Suppressor macrophage (primary cell): Measurements from ENCODE around the gene PRR36.
A peak's percentile ranks its signal among the peaks of the same experiment; 100 is the strongest.
"Not testable (repeated sequence)": the region's sequence is repeated elsewhere in the genome, so short reads cannot be mapped to it uniquely, and the experiment has no call there.

Experiments
- DNase-seq, 4 experiments: peaks; one replicate each; pipeline ENCODE4 v3.0.0-alpha.2; 2020 to 2022
- total RNA-seq, 17 experiments: gene quantifications; one replicate each; lab custom pipeline; 2026; ENCODE audit warnings: mixed read lengths in 6 of 17, inconsistent platforms in 3 of 17; lab: John Stamatoyannopoulos, UW

PRR36 gene
- total RNA-seq = 0 to 1.3 (median 0) reads per million in 17 experiments

DNA sequence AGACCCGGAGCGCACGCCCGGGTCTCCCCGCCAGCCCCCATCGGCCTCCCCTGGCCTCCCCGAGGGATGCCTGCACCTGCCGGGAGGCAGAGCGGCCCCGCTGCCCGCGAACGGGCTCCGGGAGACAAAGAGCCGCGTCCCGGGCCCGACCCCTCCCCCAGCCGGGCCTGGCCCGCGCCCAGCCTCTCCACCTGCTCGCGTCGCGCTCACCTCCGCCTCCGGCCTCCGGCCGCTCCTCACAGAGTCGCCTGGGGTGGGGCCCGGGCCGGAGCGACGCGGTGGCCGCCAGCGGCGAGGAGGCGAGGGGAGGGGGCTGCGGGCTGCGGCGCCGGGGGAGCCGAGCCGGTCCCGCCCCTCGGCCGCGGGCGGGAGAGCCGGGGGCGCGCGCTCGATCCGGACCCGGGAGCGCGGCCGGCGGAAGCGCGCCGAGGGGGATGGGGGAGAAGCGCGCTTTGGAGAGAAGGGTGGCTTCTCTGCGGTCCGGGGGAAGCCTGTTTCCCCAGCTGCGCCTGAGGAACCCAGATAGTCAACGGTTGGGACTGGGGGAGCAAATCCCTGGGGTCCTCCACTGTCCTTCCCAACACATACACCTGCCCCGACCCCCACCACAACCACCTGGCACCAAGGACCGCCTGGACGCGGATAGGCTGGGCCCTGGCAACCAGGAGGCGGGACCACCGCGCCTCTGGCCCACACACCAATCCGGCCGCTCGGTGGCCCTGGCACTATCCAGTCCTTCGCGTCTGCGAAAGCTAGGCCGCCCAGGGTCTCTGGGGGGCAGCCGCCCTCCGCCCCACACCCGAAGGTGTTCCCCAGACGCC, at the start of gene PRR36:
PRR36 (minus strand) TSS at position 315 of the 821 bp plus-strand sequence. CDS start 701 bp downstream, outside the sequence.
- no peak for DNase-seq

GRCh38 chr19:7923295-7924191, 49.4 kb upstream of the PRR36 start:
- peak in 1 of 4 experiments; percentile 2 for DNase-seq

GRCh38 chr19:7922836-7923195, 48.6 kb upstream of the PRR36 start:
- DNase-seq = peak in 1 of 4 experiments; percentile 1

DNA sequence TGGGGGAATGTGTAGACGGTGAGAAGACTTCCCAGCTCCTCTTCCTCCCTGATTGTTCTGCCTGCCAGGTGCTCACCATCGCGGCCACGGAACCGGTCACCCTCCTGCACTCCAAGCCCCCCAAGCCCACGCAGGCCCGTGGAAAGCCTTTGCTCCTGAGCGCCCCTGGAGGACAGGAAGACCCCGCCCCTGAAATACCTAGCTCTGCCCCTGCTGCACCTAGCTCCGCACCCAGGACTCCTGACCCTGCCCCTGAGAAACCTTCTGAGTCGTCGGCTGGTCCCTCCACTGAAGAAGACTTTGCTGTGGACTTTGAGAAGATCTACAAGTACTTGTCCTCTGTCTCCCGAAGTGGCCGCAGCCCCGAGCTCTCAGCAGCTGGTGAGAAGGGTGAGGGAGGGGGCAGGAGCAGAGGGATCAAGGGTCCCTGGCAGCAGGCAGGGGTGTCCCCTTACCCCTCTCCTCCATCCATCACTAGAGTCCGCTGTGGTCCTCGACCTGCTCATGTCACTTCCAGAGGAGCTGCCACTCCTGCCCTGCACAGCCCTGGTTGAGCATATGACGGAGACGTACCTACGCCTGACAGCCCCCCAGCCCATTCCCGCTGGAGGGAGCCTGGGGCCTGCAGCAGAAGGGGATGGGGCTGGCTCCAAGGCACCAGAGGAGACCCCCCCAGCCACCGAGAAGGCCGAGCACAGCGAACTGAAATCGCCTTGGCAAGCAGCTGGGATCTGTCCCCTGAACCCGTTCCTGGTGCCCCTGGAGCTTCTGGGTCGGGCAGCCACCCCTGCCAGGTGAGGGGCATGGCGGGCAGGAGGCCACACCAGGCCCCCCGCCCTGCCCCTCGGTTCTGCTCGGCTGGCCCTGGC, 48.0 kb upstream of the PRR36 start:
- no peak for DNase-seq

- DNase-seq = no peak
Measured at GRCh38 chr19:7921302-7921966, 47.2 kb upstream of the PRR36 start.

DNA sequence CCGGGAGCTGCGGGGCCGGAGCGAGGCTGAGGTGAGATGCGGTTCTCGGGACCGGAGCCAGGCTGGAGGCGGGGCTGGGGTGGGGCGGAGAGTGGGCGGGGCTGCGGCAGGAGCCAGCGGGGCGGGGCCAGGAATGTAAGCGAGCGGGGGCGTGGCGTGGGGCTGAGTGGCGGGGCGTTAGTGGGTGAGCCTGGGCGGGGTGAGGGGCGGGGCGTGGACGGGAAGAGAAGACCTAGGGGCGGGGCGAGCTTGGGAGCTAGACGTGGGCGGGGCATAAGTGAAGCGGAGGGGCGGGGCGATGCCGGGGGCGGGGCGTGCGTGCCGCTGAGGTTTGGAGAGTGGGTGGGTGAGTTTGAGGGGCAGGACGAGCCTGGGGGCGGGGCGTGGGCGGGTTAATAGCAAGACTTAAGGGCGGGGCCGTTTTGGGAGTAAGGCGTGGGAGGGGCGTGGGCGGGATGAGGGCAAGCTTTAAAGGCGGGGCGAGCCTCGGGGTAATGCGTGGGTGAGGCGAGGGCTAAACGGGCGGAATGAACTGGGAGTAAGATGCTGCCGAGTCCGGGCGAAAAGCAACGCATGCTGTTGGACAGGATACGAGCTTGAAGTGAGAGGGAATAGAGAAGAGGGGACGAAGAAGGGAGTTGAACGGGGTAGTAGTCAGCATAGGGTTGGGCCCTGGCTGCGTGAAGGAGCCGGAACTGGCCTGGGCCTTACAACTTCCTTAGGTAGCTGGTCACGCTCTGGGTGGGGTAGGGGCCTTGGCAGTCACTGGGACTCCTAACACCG, 46.5 kb upstream of the PRR36 start:
- DNase-seq = peak; percentile 96 to 100 (median 99)

GRCh38 chr19:7919610-7920518, 45.7 kb upstream of the PRR36 start, which contains the start of gene SNAPC2:
SNAPC2 (plus strand) TSS chr19:7920338; CDS start chr19:7920367, 29 bp downstream.
- peak; percentile 95 to 98 (median 98) for DNase-seq

- no peak for DNase-seq
Measured at GRCh38 chr19:7918615-7919421, 44.6 kb upstream of the PRR36 start.

DNA sequence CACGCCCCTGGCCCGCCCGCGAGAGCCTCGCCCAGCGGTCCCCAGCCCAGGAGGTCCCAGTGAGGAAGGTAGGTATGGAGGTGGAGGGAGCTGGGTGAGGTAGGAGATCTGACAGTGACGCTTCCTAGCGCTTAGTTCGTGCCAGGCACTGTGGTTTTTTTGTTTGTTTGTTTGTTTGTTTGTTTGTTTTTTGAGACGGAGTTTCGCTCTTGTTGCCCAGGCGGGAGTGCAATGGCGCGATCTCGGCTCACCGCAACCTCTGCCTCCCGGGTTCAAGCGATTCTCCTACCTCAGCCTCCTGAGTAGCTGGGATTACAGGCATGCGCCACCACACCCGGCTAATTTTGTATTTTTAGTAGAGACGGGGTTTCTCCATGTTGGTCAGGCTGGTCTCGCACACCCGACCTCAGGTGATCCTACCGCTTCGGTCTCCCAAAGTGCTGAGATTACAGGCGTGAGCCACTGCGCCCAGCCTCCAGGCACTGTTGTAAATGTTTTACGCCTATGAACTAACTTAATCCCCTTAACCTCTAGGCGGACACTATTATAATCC, 43.9 kb upstream of the PRR36 start:
- DNase-seq = not testable (repeated sequence)

- peak; percentile 62 to 85 (median 68) for DNase-seq
Measured at GRCh38 chr19:7917267-7918061, 43.3 kb upstream of the PRR36 start.

- no peak for DNase-seq
Measured at GRCh38 chr19:7916955-7917266, 42.7 kb upstream of the PRR36 start.

DNA sequence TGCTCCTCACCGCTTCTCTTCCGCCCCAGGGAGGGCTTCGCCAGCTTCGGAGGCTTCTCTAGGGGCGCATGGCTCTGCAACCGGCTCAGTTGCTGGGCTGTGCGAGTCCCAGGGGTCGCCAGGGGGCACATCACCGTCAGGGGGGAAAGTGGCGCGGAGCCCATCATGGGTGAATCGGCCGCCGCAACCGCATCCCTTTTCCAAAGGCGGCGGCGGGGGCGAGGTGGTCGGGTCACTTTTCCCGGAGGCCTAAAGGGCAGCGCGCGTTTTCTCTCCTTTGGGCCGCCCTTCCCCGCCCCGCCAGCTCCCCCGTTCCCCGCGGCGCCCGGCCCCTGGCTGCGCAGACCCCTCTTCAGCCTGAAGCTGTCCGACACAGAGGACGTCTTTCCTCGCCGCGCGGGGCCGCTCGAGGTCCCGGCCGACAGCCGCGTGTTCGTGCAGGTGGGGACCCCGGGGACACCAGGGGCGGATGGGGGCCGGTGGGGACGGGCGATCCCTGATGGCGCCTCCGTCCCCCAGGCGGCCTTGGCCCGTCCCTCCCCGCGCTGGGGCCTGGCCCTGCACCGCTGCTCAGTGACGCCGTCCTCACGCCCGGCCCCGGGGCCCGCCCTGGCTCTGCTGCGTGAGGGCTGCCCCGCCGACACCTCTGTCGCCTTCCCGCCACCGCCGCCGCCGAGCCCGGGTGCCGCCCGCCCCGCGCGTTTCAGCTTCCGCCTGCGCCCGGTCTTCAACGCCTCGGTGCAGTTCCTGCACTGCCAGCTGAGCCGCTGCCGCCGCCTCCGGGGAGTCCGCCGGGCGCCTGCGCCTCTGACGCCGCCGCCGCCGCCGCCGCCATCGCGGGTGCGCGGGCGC, 42.1 kb upstream of the PRR36 start:
- DNase-seq = peak; percentile 47 to 86 (median 70)

- no peak for DNase-seq
Measured at GRCh38 chr19:7915250-7916102, 41.3 kb upstream of the PRR36 start.

DNA sequence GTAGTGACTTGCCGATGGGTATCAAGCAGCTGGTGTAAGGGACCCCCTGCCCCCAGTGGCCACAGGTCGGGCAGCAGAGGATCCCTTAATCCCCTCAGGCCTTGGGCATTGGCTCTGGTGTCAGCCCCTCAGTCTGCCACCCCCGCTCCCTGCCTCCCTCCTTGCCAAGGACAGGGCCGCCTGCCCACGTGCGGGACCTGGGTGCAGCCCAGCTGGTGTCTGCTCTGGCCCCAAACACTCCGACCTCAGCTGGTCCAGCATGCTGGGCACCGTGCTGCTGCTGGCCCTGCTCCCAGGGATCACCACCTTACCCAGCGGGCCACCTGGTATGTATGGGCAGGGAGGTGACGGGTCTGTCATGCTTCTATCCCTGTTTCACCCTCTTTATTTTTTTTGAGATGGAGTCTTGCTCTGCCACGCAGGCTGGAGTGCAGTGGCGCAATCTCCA, 40.4 kb upstream of the PRR36 start, which contains the start of gene TGFBR3L:
TGFBR3L (plus strand) TSS at position 233 of the 448 bp plus-strand sequence.
- no peak for DNase-seq

GRCh38 chr19:7914099-7914498, 39.9 kb upstream of the PRR36 start:
- DNase-seq = no peak

GRCh38 chr19:7913652-7914051, 39.5 kb upstream of the PRR36 start:
- DNase-seq = no peak
